Astrocyte of the spinal cord (primary cell): ENCODE data around the gene CAMK2D.
A peak's percentile ranks its signal among the peaks of the same experiment; 100 is the strongest.

ENCODE experiments used
- DNase-seq: peaks from one replicate; pipeline ENCODE4 v3.0.0; 2011; ENCODE audit warnings: low read depth, low spot score
- H3K4me3 ChIP-seq: 2 replicates; pipeline ENCODE4 v1.5.1; 2011; ENCODE audit warnings: low read depth, mild to moderate bottlenecking, low read length, moderate library complexity
- in situ Hi-C: cut with HindIII; loops from 2 replicates; pipeline ENCODE4 v1.10.0; 2017; ENCODE audit warnings: low sequenced_read_pairs
- TF ChIP-seq, protein P1 (sequence below): IDR thresholded peaks from 2 replicates; pipeline ENCODE4 v1.5.1; 2012; ENCODE audit warnings: low read depth, mild to moderate bottlenecking, low read length, inconsistent platforms

The CAMK2D gene

DNA sequence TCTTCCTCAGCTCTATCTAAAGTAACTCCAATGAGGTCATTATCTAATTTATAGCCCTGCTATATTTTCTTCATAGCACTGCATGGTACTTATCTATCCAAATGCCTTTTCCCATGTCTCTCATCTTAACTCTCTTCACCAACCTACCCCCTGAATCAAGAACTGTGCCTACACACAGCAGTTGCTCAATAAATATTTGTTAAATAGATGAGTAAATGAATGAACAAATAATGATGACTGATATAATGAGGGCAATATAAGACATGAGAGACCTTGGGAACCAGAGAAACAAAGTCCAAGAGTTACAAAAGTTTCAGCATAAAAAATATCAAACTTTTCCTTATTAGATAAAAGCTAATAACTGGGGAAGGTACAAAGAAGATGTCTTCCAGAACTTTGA lies 19.6 kb downstream of the CAMK2D start:
- in situ Hi-C loops, result no loop called here
- TF ChIP-seq, protein P1, sequence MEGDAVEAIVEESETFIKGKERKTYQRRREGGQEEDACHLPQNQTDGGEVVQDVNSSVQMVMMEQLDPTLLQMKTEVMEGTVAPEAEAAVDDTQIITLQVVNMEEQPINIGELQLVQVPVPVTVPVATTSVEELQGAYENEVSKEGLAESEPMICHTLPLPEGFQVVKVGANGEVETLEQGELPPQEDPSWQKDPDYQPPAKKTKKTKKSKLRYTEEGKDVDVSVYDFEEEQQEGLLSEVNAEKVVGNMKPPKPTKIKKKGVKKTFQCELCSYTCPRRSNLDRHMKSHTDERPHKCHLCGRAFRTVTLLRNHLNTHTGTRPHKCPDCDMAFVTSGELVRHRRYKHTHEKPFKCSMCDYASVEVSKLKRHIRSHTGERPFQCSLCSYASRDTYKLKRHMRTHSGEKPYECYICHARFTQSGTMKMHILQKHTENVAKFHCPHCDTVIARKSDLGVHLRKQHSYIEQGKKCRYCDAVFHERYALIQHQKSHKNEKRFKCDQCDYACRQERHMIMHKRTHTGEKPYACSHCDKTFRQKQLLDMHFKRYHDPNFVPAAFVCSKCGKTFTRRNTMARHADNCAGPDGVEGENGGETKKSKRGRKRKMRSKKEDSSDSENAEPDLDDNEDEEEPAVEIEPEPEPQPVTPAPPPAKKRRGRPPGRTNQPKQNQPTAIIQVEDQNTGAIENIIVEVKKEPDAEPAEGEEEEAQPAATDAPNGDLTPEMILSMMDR, result no peak
- DNase-seq, result no peak
- no peak overlapping the region for H3K4me3 ChIP-seq

DNA sequence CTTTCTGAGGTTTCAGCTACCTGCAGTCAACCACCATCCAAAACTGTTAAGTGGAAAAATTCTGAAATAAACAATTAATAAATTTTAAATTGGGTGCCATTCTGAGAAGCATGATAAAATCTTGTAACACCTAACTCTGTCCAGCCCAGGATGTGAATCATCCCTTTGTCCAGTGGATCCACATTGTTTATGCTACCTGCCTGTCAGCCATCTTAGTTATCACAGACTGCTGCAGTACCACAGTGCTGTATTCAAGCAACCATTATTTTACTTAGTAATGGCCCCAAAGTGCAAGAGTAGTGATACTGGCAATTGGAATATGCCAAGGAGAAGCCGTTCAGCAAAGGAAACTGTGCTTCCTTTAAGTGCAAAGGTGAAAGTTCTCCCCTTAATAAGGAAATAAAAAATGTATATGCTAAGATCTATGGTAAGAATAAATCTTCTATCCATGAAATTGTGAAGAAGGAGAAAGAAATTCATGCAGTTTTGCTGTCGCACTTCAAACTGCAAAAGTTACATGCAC lies 20.6 kb downstream of the CAMK2D start:
- DNase-seq, result no peak
- in situ Hi-C loops, result no loop called here
- TF ChIP-seq, protein P1, result no peak
- H3K4me3 ChIP-seq, result no peak overlapping the region

DNA sequence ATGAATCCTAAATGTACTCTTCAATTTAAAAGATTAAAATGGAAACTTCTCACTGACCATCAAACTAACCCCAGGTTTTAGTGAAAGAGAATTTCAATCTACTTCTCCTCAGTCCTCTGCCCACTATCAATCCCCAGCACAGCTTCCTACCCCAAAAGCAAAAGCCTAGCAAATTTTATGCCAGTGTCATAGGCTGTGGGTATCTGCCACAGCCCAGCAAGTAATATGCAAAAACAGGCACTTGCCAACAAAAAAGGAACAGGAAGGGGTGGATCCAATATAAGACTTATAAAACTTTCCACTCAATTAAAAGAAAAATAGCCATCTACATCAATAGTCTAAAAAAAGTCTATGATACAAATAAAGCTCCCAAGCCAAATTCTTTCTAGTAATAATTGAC lies 22.3 kb downstream of the CAMK2D start:
- H3K4me3 ChIP-seq, result no peak overlapping the region
- no peak for DNase-seq
- in situ Hi-C loops, result no loop called here
- TF ChIP-seq, protein P1, result no peak

DNA sequence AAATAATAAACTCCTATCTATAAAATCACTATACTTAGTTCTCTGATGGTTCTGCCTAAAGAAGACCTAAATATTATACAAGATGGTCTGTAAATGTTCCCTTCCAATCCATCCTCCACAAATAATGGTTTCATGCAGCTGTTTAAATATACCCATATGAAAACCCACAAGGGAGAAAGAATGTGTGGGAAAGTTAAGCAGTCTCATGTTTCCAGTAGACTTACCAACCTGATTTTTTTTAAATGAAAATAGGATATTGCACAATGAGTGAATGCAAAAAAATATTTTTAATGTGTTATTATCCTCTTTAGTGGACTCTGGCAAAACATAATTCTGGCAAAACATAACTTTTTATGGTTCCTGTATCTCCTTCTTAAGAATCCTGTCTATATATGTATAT lies 23.3 kb downstream of the CAMK2D start:
- in situ Hi-C loops, result no loop called here
- TF ChIP-seq, protein P1, result no peak

DNA sequence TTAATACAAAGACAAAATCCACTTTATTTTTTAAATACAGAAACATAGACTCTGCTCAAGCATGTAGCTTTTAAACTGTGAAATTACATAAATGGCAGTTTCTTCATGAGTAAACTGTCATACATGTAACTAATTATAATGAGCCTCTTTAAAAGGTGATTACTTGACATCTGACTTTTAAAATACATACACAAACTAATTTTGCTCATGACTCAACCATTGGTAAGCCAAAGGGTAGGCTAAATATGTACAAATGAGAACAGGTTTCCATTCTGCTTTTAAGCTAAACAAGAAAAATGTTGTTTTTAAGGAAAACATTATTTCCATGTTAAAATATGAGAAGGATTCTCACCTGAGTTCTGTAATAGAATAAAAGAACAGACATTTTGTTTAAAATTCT lies 27.9 kb downstream of the CAMK2D start:
- in situ Hi-C loops, result no loop called here
- no peak for DNase-seq

More for the DNA sequence above, 23.3 kb downstream of the CAMK2D start:
- DNase-seq, result peak; percentile 85
- no peak overlapping the region for H3K4me3 ChIP-seq

DNA sequence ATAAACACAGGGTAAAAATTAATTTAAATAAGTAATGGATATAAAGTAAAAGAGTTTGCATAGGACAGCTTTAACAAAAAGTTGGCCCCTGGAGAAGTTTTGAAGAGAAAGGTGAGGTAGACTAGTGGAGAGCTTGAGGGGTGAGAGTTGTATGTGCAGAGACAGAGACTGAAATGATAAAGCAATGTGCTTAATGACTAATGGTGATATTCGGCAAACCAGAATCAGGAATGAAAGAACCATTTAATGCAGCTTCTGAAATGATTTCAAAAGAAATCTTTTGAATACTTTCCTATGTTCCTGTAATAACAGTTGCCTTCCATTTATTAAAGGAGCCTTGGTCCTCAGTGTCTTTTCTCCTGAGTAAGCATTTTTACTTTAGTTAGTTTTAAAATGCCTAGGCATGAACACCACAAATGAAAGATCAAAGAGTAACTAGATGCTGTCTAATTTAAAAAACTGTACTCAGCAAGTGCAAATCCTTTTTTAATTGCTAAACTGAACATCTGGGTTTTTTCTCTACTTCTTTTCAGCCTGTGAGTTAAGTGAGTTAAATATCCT lies 28.5 kb downstream of the CAMK2D start:
- TF ChIP-seq, protein P1, result no peak
- in situ Hi-C loops, result no loop called here
- no peak for DNase-seq

More for the DNA sequence above, 27.9 kb downstream of the CAMK2D start:
- H3K4me3 ChIP-seq, result no peak overlapping the region
- TF ChIP-seq, protein P1, result no peak

More for the DNA sequence above, 28.5 kb downstream of the CAMK2D start:
- no peak overlapping the region for H3K4me3 ChIP-seq
